GM12878 (cell line): ENCODE results near the gene PNMT. TPM values are rescaled to one million over a fixed set of nuclear protein-coding genes. Genes with fewer than 3 reads are reported as not detected.

Source experiments
- ATAC-seq: fragments of 200-7000 bp; cut with Tn5 transposase; 3 replicates; pipeline ENCODE4 v1.9.1; 2020; ENCODE audit warnings: mild to moderate bottlenecking, moderate library complexity
- BruUV-seq: library from RNA; stranded (reverse); fragments of 400-500 nt; replicated peaks from 2 replicates; lab custom pipeline; 2021; lab: Mats Ljungman, UMichigan
- CTCF ChIA-PET: fragments of 300-600 bp; sonication (Branson Sonifier 250); formaldehyde crosslinking; extraction: SDS; loops from one replicate; lab custom pipeline; 2021; ENCODE audit warnings: inconsistent platforms; lab: Yijun Ruan, JAX
- POLR2A ChIA-PET: fragments of 350-600 bp; formaldehyde crosslinking; extraction: SDS; loops from one replicate; lab custom pipeline; 2021; ENCODE audit warnings: inconsistent platforms; lab: Charles Lee
- RAD21 ChIA-PET: fragments of 300-600 bp; sonication (Branson Sonifier 250); formaldehyde crosslinking; loops from one replicate; lab custom pipeline; 2023; ENCODE audit warnings: antibody characterized with exemption; ENCODE audit not compliant: unreplicated experiment; lab: Charles Lee
- SMC1A ChIA-PET: fragments of 300-600 bp; sonication (Branson Sonifier 250); formaldehyde crosslinking; loops from one replicate; lab custom pipeline; 2023; ENCODE audit not compliant: unreplicated experiment, uncharacterized antibody; lab: Charles Lee
- DNase-seq: peaks from one replicate; pipeline ENCODE4 v3.0.0-alpha.2; 2011; ENCODE audit warnings: low read depth, low spot score
- FAIRE-seq: peaks from 3 replicates; lab custom pipeline; 2011; peaks lifted over from hg19 to GRCh38; lab: Jason Lieb, UNC
- H2AFZ ChIP-seq: 2 replicates; pipeline ENCODE4 v1.6.0; 2011; ENCODE audit warnings: low read depth, low read length, control low read depth; ENCODE audit not compliant: control insufficient read depth
- H3K27ac ChIP-seq: 2 replicates; pipeline ENCODE4 v1.5.1; 2011; ENCODE audit warnings: control low read depth; ENCODE audit not compliant: control insufficient read depth, insufficient read depth
- H3K27me3 ChIP-seq, 2 experiments: replicated peaks in 1 of 2; 2 replicates each; pipeline versions ENCODE4 v1.6.0 to v1.6.1; 2011; ENCODE audit warnings: low read length in 1 of 2; ENCODE audit not compliant: control insufficient read depth in 2 of 2, insufficient read depth in 2 of 2
- H3K36me3 ChIP-seq, 2 experiments: 2 replicates each; pipeline ENCODE4 v1.5.1; 2011; ENCODE audit warnings: low read length in 1 of 2; ENCODE audit not compliant: control insufficient read depth in 2 of 2, insufficient read depth in 2 of 2
- H3K4me1 ChIP-seq: 2 replicates; pipeline ENCODE4 v1.6.1; 2011; ENCODE audit warnings: mild to moderate bottlenecking, low read length, moderate library complexity, mixed read lengths; ENCODE audit not compliant: control insufficient read depth, insufficient read depth
- H3K4me2 ChIP-seq: 2 replicates; pipeline ENCODE4 v1.6.0; 2011; ENCODE audit warnings: control low read depth; ENCODE audit not compliant: control insufficient read depth, insufficient read depth
- H3K4me3 ChIP-seq: fragments of 200-600 bp; sonication (generic); 2 replicates; pipeline ENCODE4 v1.5.1; 2016
- H3K79me2 ChIP-seq: 2 replicates; pipeline ENCODE4 v1.6.0; 2011; ENCODE audit warnings: low read length; ENCODE audit not compliant: control insufficient read depth, insufficient read depth
- H3K9ac ChIP-seq: 2 replicates; pipeline ENCODE4 v1.8.0; 2011; ENCODE audit warnings: low read length, control low read depth, mixed read lengths; ENCODE audit not compliant: control insufficient read depth, insufficient read depth
- H3K9me3 ChIP-seq: replicated peaks from 3 replicates; pipeline ENCODE4 v1.5.1; 2011; ENCODE audit warnings: mild to moderate bottlenecking, low read length; ENCODE audit not compliant: control insufficient read depth, insufficient read depth
- H4K20me1 ChIP-seq: 2 replicates; pipeline ENCODE4 v1.6.0; 2011; ENCODE audit not compliant: control insufficient read depth, insufficient read depth
- CBX3 ChIP-seq: fragments of 200-600 bp; sonication (generic); IDR thresholded peaks from 2 replicates; pipeline ENCODE4 v1.6.1; 2016; ENCODE audit warnings: low read depth, borderline replicate concordance
- CREB1 ChIP-seq: IDR thresholded peaks from 2 replicates; pipeline ENCODE4 v1.6.1; 2012; ENCODE audit warnings: low read depth, mild to moderate bottlenecking, inconsistent platforms
- IRF3 ChIP-seq: fragments of 450-650 bp; IDR thresholded peaks from 2 replicates; pipeline ENCODE4 v1.6.1; 2014; ENCODE audit warnings: mild to moderate bottlenecking
- POLR2AphosphoS2 ChIP-seq: IDR thresholded peaks from 2 replicates; pipeline ENCODE4 v1.6.1; 2011; ENCODE audit warnings: low read depth, mild to moderate bottlenecking, low read length, improper control_type of control experiment, moderate library complexity
- POU2F2 ChIP-seq: IDR thresholded peaks from 3 replicates; pipeline ENCODE4 v1.6.1; 2011; ENCODE audit warnings: low read depth, mild to moderate bottlenecking, low read length, borderline replicate concordance
- RAD51 ChIP-seq: fragments of 450-650 bp; IDR thresholded peaks from 2 replicates; pipeline ENCODE4 v1.6.1; 2016; ENCODE audit warnings: moderate library complexity, mild to moderate bottlenecking, inconsistent platforms
- RBBP5 ChIP-seq: fragments of 200-600 bp; sonication (generic); conservative IDR thresholded peaks from 2 replicates; pipeline ENCODE4 v1.6.1; 2016
- WGBS: methylation state at CpG from one replicate; pipeline ENCODE4 v1.1.6; 2016; ENCODE audit warnings: low lambda C conversion rate; ENCODE audit not compliant: insufficient replicate concordance, insufficient coverage; ENCODE audit errors: missing lambda C conversion rate; 5-methylcytosine and 5-hydroxymethylcytosine counted together
- in situ Hi-C: fragments of 300-500 bp; cut with MboI; formaldehyde crosslinking; loops from 9 replicates; pipeline ENCODE4 v1.14.3; 2018; ENCODE audit warnings: mixed read lengths
- intact Hi-C: fragments of 100-400 bp; cut with micrococcal nuclease; formaldehyde crosslinking; loops from one replicate; pipeline ENCODE4 v1.14.2; 2022; ENCODE audit not compliant: unreplicated experiment
- polyA plus RNA-seq, 11 experiments: library from polyadenylated mRNA; depleted of rRNA in 4 of 11; unstranded in 6 of 11; stranded (reverse) in 5 of 11; fragments of >200 nt; fragmentation: Nextera tagmentation in 4 of 11; fragmentation: Illumina TruSeq in 1 of 11; extraction: Ambion mirVana in 4 of 11; extraction: Trizol in 1 of 11; gene quantifications; 1 replicate in 1 of 11; 2 replicates in 10 of 11; pipeline versions ENCODE4 v1.2.1 to v1.2.3, GENCODE V29; 2011 to 2016; ENCODE audit warnings: inconsistent platforms in 2 of 11, missing spikeins in 2 of 11, low read depth in 1 of 11
- total RNA-seq, 4 experiments: library from RNA; depleted of rRNA in 3 of 4; stranded (reverse); fragments of >200 nt in 3 of 4; fragmentation: Illumina TruSeq in 1 of 4; extraction: Trizol in 1 of 4; gene quantifications; 2 replicates each; pipeline versions ENCODE4 v1.2.1 to v1.2.3, GENCODE V29; 2013 to 2021

The PNMT gene
- total and polyA plus RNA-seq, 10 of the 15 experiments (the other 5 are each of a cell fraction or from before 2014, with no cell fraction given) = not detected

- Histone ChIP-seq H3K9ac (no peak overlapping the region), H3K4me1 (no peaks in the 10 kb centered on the region), H4K20me1 (no peaks in the 10 kb centered on the region), H3K27me3 (no peaks in the 10 kb centered on the region), H3K4me2 (no peak overlapping the region), H2AFZ (no peak overlapping the region), H3K27ac (no peak overlapping the region), H3K4me3 (no peak overlapping the region), H3K9me3 (no peaks in the 10 kb centered on the region), H3K79me2 (no peaks in the 10 kb centered on the region; the same call in none of the 2 replicates), H3K36me3 (no peaks in the 10 kb centered on the region; a peak in 2 of 4 replicates)
- no peak for DNase-seq
- TF ChIP-seq CREB1 (no peak), POLR2AphosphoS2 (no peak), RBBP5 (no peak), RAD51 (no peak), CBX3 (no peak), POU2F2 (no peak), IRF3 (no peak)
- no peak for ATAC-seq
- over 99% methylated on average over 15 of the region's 15 CpGs for WGBS
- SMC1A ChIA-PET = no interaction called here
- in situ Hi-C loops (no loop called here), intact Hi-C loops (no loop called here)
- BruUV-seq = no TSS peak
- FAIRE-seq = no peak
- CTCF ChIA-PET = interaction anchor here (0.8 to 8.8 kb wide), 5 partner anchors 14 to 81 kb away, joined by 3 to 100 read pairs (median 4); partner anchors contain the start of gene MIEN1
- RAD21 ChIA-PET = no interaction called here
- POLR2A ChIA-PET = interaction anchor here (0.6 kb wide), 1 partner anchor 81 kb away, joined by 3 read pairs; no protein-coding TSS in a partner anchor
Measured at GRCh38 chr17:39648616-39649366, 19.5 kb upstream of the PNMT start.
